Bronchus fibroblast of lung (primary cell): Measurements from ENCODE around the gene CUL4A. TPM values are rescaled to one million over a fixed set of nuclear protein-coding genes. Genes with fewer than 3 reads are reported as not detected.

Source experiments
- total RNA-seq: library from RNA; depleted of rRNA; stranded (reverse); fragments of >200 nt; gene quantifications from 2 replicates; pipeline ENCODE4 v1.2.3, GENCODE V29; 2015

Gene CUL4A
- total RNA-seq, result 144 and 145 TPM in 2 replicates

GRCh38 chr13:113209336-113209758, at the start of gene CUL4A:
Gene CUL4A (plus strand): TSS chr13:113209613. CDS start chr13:113209628, 15 bp downstream.

GRCh38 chr13:113208421-113209335, 735 bp upstream of the CUL4A start, which contains the start of gene PCID2:
Gene PCID2 (minus strand): TSS chr13:113208669. CDS start chr13:113208634, 35 bp downstream.

GRCh38 chr13:113296823-113297369, 87.5 kb downstream of the CUL4A start, which contains the start of gene LAMP1:
Gene LAMP1 (plus strand): TSS chr13:113297239. CDS start chr13:113297435, 196 bp downstream.

Other genes with a start within 250 kb of the CUL4A start
- gene MCF2L, start 240.4 kb upstream of the CUL4A start, total RNA-seq, result 0.34 TPM in 1 of 2 replicates, not detected in the other
- gene F7, start 103.8 kb upstream of the CUL4A start, total RNA-seq, result 0.17 TPM in 1 of 2 replicates, not detected in the other
- 9.4 and 12.0 TPM in 2 replicates for gene F10, start 86.8 kb upstream of the CUL4A start, total RNA-seq
- gene PROZ, start 51.0 kb upstream of the CUL4A start, total RNA-seq, result not detected in 2 replicates
- 60.8 and 65.9 TPM in 2 replicates for gene PCID2, start 944 bp upstream of the CUL4A start, total RNA-seq
- 162 and 188 TPM in 2 replicates for gene LAMP1, start 87.6 kb downstream of the CUL4A start, total RNA-seq
- gene GRTP1, start 154.5 kb downstream of the CUL4A start, total RNA-seq, result 0.45 and 0.84 TPM in 2 replicates
- 1.0 and 1.8 TPM in 2 replicates for gene ADPRHL1, start 243.9 kb downstream of the CUL4A start, total RNA-seq